ENCODE measurements around the gene ZC3H8.

ZC3H8 gene

GRCh38 chr2:112184121-112184520, 70.7 kb downstream of the ZC3H8 start:
- no peak for DNase-seq
- Histone ChIP-seq H3K36me3 (no peaks in the 10 kb centered on the region), H3K4me3 (ENCODE audit: low read depth, low read length) (no peak overlapping the region), H3K9me3 (ENCODE audit: severe bottlenecking) (no peaks in the 10 kb centered on the region), H3K27ac (no peak overlapping the region), H3K27me3 (ENCODE audit: insufficient read depth, low read depth, severe bottlenecking) (no peaks in the 10 kb centered on the region)
- no peak for TF ChIP-seq CTCF (IDR thresholded peaks at IDR 0.05; ENCODE audit: low read depth, low read length)

GRCh38 chr2:112183327-112184025, 71.4 kb downstream of the ZC3H8 start:
- Histone ChIP-seq H3K27me3 (ENCODE audit: insufficient read depth, low read depth, severe bottlenecking) (no peaks in the 10 kb centered on the region), H3K9me3 (ENCODE audit: severe bottlenecking) (no peaks in the 10 kb centered on the region), H3K4me3 (ENCODE audit: low read depth, low read length) (no peak overlapping the region), H3K36me3 (no peaks in the 10 kb centered on the region), H3K27ac (no peak overlapping the region)
- TF ChIP-seq CTCF (IDR thresholded peaks at IDR 0.05; ENCODE audit: low read depth, low read length): no peak
- no peak for DNase-seq

GRCh38 chr2:112182581-112183034, 72.2 kb downstream of the ZC3H8 start:
- Histone ChIP-seq H3K4me3 (ENCODE audit: low read depth, low read length) (no peak overlapping the region), H3K36me3 (no peaks in the 10 kb centered on the region), H3K9me3 (ENCODE audit: severe bottlenecking) (no peaks in the 10 kb centered on the region), H3K27ac (no peak overlapping the region), H3K27me3 (ENCODE audit: insufficient read depth, low read depth, severe bottlenecking) (no peaks in the 10 kb centered on the region)
- TF ChIP-seq CTCF (IDR thresholded peaks at IDR 0.05; ENCODE audit: low read depth, low read length): no peak
- no peak for DNase-seq

- TF ChIP-seq CTCF (IDR thresholded peaks at IDR 0.05; ENCODE audit: low read depth, low read length): no peak
- no peaks in the 10 kb centered on the region for H3K9me3 ChIP-seq (ENCODE audit: severe bottlenecking)
- no peaks in the 10 kb centered on the region for H3K36me3 ChIP-seq
- no peak overlapping the region for H3K27ac ChIP-seq
- H3K27me3 ChIP-seq (ENCODE audit: insufficient read depth, low read depth, severe bottlenecking): no peaks in the 10 kb centered on the region
- DNase-seq: no peak
- no peak overlapping the region for H3K4me3 ChIP-seq (ENCODE audit: low read depth, low read length)
These were observed 73.1 kb downstream of the ZC3H8 start for GRCh38 chr2:112181571-112182290.

- no peak overlapping the region for H3K27ac ChIP-seq
- no peaks in the 10 kb centered on the region for H3K36me3 ChIP-seq
- no peak overlapping the region for H3K4me3 ChIP-seq (ENCODE audit: low read depth, low read length)
- no peak for DNase-seq
- no peaks in the 10 kb centered on the region for H3K27me3 ChIP-seq (ENCODE audit: insufficient read depth, low read depth, severe bottlenecking)
- H3K9me3 ChIP-seq (ENCODE audit: severe bottlenecking): no peaks in the 10 kb centered on the region
- no peak for TF ChIP-seq CTCF (IDR thresholded peaks at IDR 0.05; ENCODE audit: low read depth, low read length)
These were observed 78.8 kb downstream of the ZC3H8 start for GRCh38 chr2:112175958-112176573.
